GM23338 (cell line): ENCODE measurements around the gene TSLP. TPM values are rescaled to one million over a fixed set of nuclear protein-coding genes. Genes with fewer than 3 reads are reported as not detected.
A peak's percentile ranks its signal among the peaks of the same experiment; 100 is the strongest.

ENCODE experiments used
- ATAC-seq: fragments of 200-7000 bp; cut with Tn5 transposase; 3 replicates; pipeline ENCODE4 v1.9.1; 2020
- DNase-seq: peaks from one replicate; pipeline ENCODE4 v3.0.0-alpha.2; 2015; ENCODE audit warnings: low spot score
- H2AFZ ChIP-seq: fragments of 200-600 bp; sonication (generic); 2 replicates; pipeline ENCODE4 v1.8.0; 2016; ENCODE audit warnings: antibody characterized with exemption, mild to moderate bottlenecking, moderate library complexity
- H3F3A ChIP-seq: fragments of 200-600 bp; sonication (generic); replicated peaks from 2 replicates; pipeline ENCODE4 v1.8.0; 2017; ENCODE audit warnings: antibody characterized with exemption, mixed run types, low read depth
- H3K27ac ChIP-seq: fragments of 200-600 bp; sonication (generic); 2 replicates; pipeline ENCODE4 v1.6.1; 2016; ENCODE audit warnings: low read depth
- H3K27me3 ChIP-seq: fragments of 200-600 bp; sonication (generic); 2 replicates; pipeline ENCODE4 v1.8.0; 2016; ENCODE audit warnings: mild to moderate bottlenecking, mixed run types, moderate library complexity; ENCODE audit not compliant: insufficient read depth
- H3K36me3 ChIP-seq: fragments of 200-600 bp; sonication (generic); 2 replicates; pipeline ENCODE4 v1.8.0; 2016; ENCODE audit warnings: mild to moderate bottlenecking; ENCODE audit not compliant: insufficient read depth
- H3K4me1 ChIP-seq: fragments of 200-600 bp; sonication (generic); 2 replicates; pipeline ENCODE4 v1.8.0; 2016; ENCODE audit warnings: mild to moderate bottlenecking, moderate library complexity; ENCODE audit not compliant: insufficient read depth
- H3K4me2 ChIP-seq: fragments of 200-600 bp; sonication (generic); 2 replicates; pipeline ENCODE4 v1.7.1; 2017; ENCODE audit warnings: mixed run types
- H3K4me3 ChIP-seq: fragments of 200-600 bp; sonication (generic); 2 replicates; pipeline ENCODE4 v1.6.1; 2016; ENCODE audit warnings: mixed run types
- H3K79me2 ChIP-seq: fragments of 200-600 bp; sonication (generic); replicated peaks from 2 replicates; pipeline ENCODE4 v1.8.0; 2017; ENCODE audit warnings: mild to moderate bottlenecking; ENCODE audit not compliant: insufficient read depth
- H3K9me2 ChIP-seq: fragments of 200-600 bp; sonication (generic); 2 replicates; pipeline ENCODE4 v1.8.0; 2017; ENCODE audit not compliant: insufficient read depth
- H4K20me1 ChIP-seq: fragments of 200-600 bp; sonication (generic); replicated peaks from 2 replicates; pipeline ENCODE4 v1.8.0; 2017; ENCODE audit warnings: mild to moderate bottlenecking; ENCODE audit not compliant: insufficient read depth
- H3K27ac Mint-ChIP-seq: 2 replicates; pipeline ENCODE4 v1.8.0; 2020; ENCODE audit warnings: inconsistent platforms, mild to moderate bottlenecking, moderate library complexity, mixed read lengths
- H3K27me3 Mint-ChIP-seq: 3 replicates; pipeline ENCODE4 v1.8.0; 2022; ENCODE audit warnings: low read depth, mild to moderate bottlenecking, moderate library complexity, mixed read lengths, inconsistent platforms; ENCODE audit not compliant: insufficient read depth, poor library complexity
- H3K36me3 Mint-ChIP-seq: 3 replicates; pipeline ENCODE4 v1.8.0; 2021; ENCODE audit warnings: low read depth, mild to moderate bottlenecking, inconsistent platforms, moderate library complexity, mixed read lengths
- H3K4me1 Mint-ChIP-seq: 3 replicates; pipeline ENCODE4 v1.8.0; 2020; ENCODE audit warnings: mild to moderate bottlenecking, inconsistent platforms, mixed read lengths
- H3K4me3 Mint-ChIP-seq: 3 replicates; pipeline ENCODE4 v1.8.0; 2021; ENCODE audit warnings: moderate library complexity, mild to moderate bottlenecking, inconsistent platforms, mixed read lengths
- H3K9me3 Mint-ChIP-seq: 3 replicates; pipeline ENCODE4 v1.8.0; 2020; ENCODE audit warnings: moderate library complexity, mild to moderate bottlenecking, inconsistent platforms, mixed read lengths
- CREB1 ChIP-seq: fragments of 250-450 bp; sonication (Bioruptor Pico); IDR thresholded peaks from 2 replicates; pipeline ENCODE4 v1.5.0; 2020; ENCODE audit warnings: low read depth, mild to moderate bottlenecking, moderate library complexity
- EZH2 ChIP-seq: fragments of 200-600 bp; sonication (generic); IDR thresholded peaks from one replicate; pipeline ENCODE4 v1.8.0; 2017; ENCODE audit warnings: antibody characterized with exemption, mild to moderate bottlenecking, low read depth; ENCODE audit not compliant: unreplicated experiment
- EZH2phosphoT487 ChIP-seq: fragments of 200-600 bp; sonication (generic); IDR thresholded peaks from one replicate; pipeline ENCODE4 v1.8.1; 2018; ENCODE audit warnings: antibody characterized with exemption; ENCODE audit not compliant: unreplicated experiment
- JUNB ChIP-seq: IDR thresholded peaks from one replicate; pipeline ENCODE4 v1.6.1; 2016; ENCODE audit warnings: antibody characterized with exemption; ENCODE audit not compliant: unreplicated experiment
- NANOG ChIP-seq: IDR thresholded peaks from 2 replicates; pipeline ENCODE4 v1.6.1; 2016; ENCODE audit warnings: antibody characterized with exemption, borderline replicate concordance
- STAT1 ChIP-seq: IDR thresholded peaks from one replicate; pipeline ENCODE4 v1.6.1; 2016; ENCODE audit warnings: antibody characterized with exemption; ENCODE audit not compliant: unreplicated experiment
- ZNF114 ChIP-seq: fragments of 250-450 bp; sonication (Bioruptor Pico); IDR thresholded peaks from 2 replicates; pipeline ENCODE4 v1.5.0; 2020; ENCODE audit warnings: mild to moderate bottlenecking, moderate library complexity
- ZNF331 ChIP-seq: fragments of 250-450 bp; sonication (Bioruptor Pico); IDR thresholded peaks from 2 replicates; pipeline ENCODE4 v1.5.0; 2020; ENCODE audit warnings: low read depth, mild to moderate bottlenecking, moderate library complexity
- polyA plus RNA-seq: library from polyadenylated mRNA; unstranded; fragments of >200 nt; fragmentation: Nextera tagmentation; extraction: Ambion mirVana; gene quantifications from 2 replicates; pipeline ENCODE4 v1.2.1, GENCODE V29; 2016
- total RNA-seq: library from RNA; depleted of rRNA; stranded (reverse); fragments of >200 nt; shearing (Covaris generic); gene quantifications from 2 replicates; pipeline ENCODE4 v1.2.3, GENCODE V29; 2014
- TF ChIP-seq, protein P1 (sequence below): IDR thresholded peaks from 2 replicates; pipeline ENCODE4 v1.6.1; 2016; ENCODE audit warnings: antibody characterized with exemption
- TF ChIP-seq, protein P2 (sequence below), 2 experiments: fragments of 200-600 bp in 1 of 2; sonication (generic) in 1 of 2; conservative IDR thresholded peaks; 2 replicates each; pipeline versions ENCODE4 v1.5.1 to v1.6.1; 2016 to 2017; ENCODE audit warnings: antibody characterized with exemption in 2 of 2, low read depth in 2 of 2, mild to moderate bottlenecking in 2 of 2, moderate library complexity in 1 of 2

TSLP gene
- total and polyA plus RNA-seq, 2 experiments from 2014 or later: 0.35 to 1.5 TPM

GRCh38 chr5:111079846-111080245 lies 8.3 kb downstream of the TSLP start (continued):
- TF ChIP-seq, protein P1, sequence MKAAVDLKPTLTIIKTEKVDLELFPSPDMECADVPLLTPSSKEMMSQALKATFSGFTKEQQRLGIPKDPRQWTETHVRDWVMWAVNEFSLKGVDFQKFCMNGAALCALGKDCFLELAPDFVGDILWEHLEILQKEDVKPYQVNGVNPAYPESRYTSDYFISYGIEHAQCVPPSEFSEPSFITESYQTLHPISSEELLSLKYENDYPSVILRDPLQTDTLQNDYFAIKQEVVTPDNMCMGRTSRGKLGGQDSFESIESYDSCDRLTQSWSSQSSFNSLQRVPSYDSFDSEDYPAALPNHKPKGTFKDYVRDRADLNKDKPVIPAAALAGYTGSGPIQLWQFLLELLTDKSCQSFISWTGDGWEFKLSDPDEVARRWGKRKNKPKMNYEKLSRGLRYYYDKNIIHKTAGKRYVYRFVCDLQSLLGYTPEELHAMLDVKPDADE: no peak

DNA sequence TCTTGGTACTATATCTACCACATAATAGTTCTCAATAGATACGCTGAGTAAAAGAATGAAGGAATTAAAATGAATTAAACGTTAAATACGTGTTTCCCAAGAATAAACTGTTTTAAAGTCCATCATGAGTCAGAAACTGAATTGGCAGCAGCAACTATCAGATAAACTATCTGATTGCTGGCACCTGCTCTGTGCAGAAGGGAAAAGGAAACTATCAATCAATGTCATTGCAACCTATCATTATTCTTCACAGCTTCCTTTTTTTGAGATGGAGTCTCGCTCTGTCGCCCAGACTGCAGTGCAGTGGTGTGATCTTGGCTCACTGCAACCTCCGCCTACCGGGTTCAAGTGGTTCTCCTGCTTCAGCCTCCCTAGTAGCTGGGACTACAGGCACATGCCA lies 11.8 kb downstream of the TSLP start:
- DNase-seq: no peak
- H3K4me1 Mint-ChIP-seq: no peaks in the 10 kb centered on the region
- Histone ChIP-seq H3K79me2 (no peaks in the 10 kb centered on the region), H3K4me1 (no peaks in the 10 kb centered on the region), H4K20me1 (no peaks in the 10 kb centered on the region), H2AFZ (no peak overlapping the region), H3K36me3 (no peaks in the 10 kb centered on the region), H3K4me3 (no peak overlapping the region), H3F3A (no peaks in the 10 kb centered on the region), H3K4me2 (no peak overlapping the region), H3K27ac (no peak overlapping the region), H3K27me3 (peaks cover 3% of the 10 kb centered on the region; the same call in 1 of the 2 replicates), H3K9me2 (no peaks in the 10 kb centered on the region)
- ATAC-seq: no peak
- TF ChIP-seq EZH2phosphoT487 (no peak), JUNB (no peak), STAT1 (no peak), ZNF114 (no peak), ZNF331 (CRISPR knock-in tag) (no peak), CREB1 (CRISPR knock-in tag) (no peak), NANOG (no peak), EZH2 (no peak)
- TF ChIP-seq, protein P2, sequence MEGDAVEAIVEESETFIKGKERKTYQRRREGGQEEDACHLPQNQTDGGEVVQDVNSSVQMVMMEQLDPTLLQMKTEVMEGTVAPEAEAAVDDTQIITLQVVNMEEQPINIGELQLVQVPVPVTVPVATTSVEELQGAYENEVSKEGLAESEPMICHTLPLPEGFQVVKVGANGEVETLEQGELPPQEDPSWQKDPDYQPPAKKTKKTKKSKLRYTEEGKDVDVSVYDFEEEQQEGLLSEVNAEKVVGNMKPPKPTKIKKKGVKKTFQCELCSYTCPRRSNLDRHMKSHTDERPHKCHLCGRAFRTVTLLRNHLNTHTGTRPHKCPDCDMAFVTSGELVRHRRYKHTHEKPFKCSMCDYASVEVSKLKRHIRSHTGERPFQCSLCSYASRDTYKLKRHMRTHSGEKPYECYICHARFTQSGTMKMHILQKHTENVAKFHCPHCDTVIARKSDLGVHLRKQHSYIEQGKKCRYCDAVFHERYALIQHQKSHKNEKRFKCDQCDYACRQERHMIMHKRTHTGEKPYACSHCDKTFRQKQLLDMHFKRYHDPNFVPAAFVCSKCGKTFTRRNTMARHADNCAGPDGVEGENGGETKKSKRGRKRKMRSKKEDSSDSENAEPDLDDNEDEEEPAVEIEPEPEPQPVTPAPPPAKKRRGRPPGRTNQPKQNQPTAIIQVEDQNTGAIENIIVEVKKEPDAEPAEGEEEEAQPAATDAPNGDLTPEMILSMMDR (conservative IDR thresholded peaks at IDR 0.05; ENCODE audit: low read depth in 2 of 2): no peak
- no peaks in the 10 kb centered on the region for H3K27me3 Mint-ChIP-seq
- no peaks in the 10 kb centered on the region for H3K36me3 Mint-ChIP-seq
- no peak overlapping the region for H3K4me3 Mint-ChIP-seq
- no peaks in the 10 kb centered on the region for H3K9me3 Mint-ChIP-seq
- H3K27ac Mint-ChIP-seq: no peak overlapping the region

DNA sequence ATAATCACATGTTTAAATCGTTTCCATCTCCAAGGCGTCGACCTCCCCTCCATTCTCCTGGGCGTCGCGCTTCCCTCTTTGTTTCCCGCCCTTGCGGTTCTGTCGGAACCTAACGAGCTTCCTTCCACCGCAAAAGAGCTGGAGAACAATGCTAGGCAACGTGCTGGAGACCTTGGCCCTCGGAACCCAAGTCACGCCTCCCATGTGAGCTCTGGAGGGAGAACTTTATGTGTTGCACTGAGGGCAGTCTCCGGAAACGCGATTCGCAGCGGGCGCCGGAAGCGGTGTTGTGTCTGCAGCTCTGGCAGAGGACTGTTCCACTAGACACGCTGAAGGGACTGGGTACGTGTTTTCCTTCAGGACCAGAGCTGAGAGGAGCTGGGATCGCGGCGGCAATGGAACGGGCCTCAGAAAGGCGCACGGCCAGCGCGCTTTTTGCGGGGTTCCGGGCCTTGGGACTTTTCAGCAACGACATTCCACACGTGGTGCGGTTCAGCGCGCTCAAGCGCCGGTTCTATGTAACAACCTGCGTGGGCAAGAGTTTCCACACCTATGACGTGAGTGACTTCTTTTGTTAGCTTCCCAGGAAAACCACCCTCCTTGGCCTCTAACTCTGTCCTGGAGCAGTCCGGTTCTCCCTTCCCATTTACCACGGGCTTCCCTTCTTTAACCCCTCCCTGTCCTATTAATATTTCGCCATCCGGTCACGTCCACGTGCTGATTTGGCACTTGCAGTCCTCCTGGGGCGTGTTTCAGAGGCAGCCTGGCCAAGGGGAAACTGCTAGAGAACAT lies 20.7 kb downstream of the TSLP start, which contains the start of gene WDR36:
WDR36 (plus strand) TSS at position 287 of the 792 bp plus-strand sequence; CDS start at position 396, 109 bp downstream.
- Mint-ChIP-seq H3K27ac (peak within 1 kb of the TSS; percentile 89), H3K27me3 (peaks cover 16% of the 10 kb centered on the region), H3K36me3 (peaks cover 37% of the 10 kb centered on the region; the same call in 2 of the 3 replicates), H3K4me3 (peak within 1 kb of the TSS; percentile 100), H3K4me1 (peaks cover 13% of the 10 kb centered on the region), H3K9me3 (peaks cover 19% of the 10 kb centered on the region)
- DNase-seq (peak; percentile 95), ATAC-seq (peak; percentile 99)
- Histone ChIP-seq H3K27me3 (peaks cover 9% of the 10 kb centered on the region), H3K4me2 (peak within 1 kb of the TSS; percentile 95), H3K27ac (no peak within 1 kb of the TSS; the same call in 1 of the 2 replicates), H3K79me2 (peaks cover 43% of the 10 kb centered on the region), H3F3A (no peaks in the 10 kb centered on the region), H3K9me2 (peaks cover 9% of the 10 kb centered on the region), H3K4me1 (peaks cover 10% of the 10 kb centered on the region), H4K20me1 (peaks cover 17% of the 10 kb centered on the region; the same call in 1 of the 2 replicates), H3K4me3 (peak within 1 kb of the TSS; percentile 99), H3K36me3 (peaks cover 14% of the 10 kb centered on the region), H2AFZ (peak within 1 kb of the TSS; percentile 70)
- TF ChIP-seq, protein P1: peak; percentile 67
- no peak for TF ChIP-seq JUNB
